ENCODE data around the gene TEN1.

- TF ChIP-seq CHD2 (IDR thresholded peaks at IDR 0.05; ENCODE audit: low read depth, low read length) = no peak
- no peak for TF ChIP-seq FOXM1 (IDR thresholded peaks at IDR 0.05; ENCODE audit: low read depth)
- no peak; the same call in 1 of the 2 replicates for TF ChIP-seq FOXM1 (CRISPR knock-in tag; IDR thresholded peaks at IDR 0.05; ENCODE audit: low read depth)
- TF ChIP-seq RNF2 (IDR thresholded peaks at IDR 0.05) = no peak
- TF ChIP-seq ZNF239 (CRISPR knock-in tag; IDR thresholded peaks at IDR 0.05) = no peak
- no peak for TF ChIP-seq ESRRA (IDR thresholded peaks at IDR 0.05; ENCODE audit: borderline replicate concordance, low read depth)
- peak; percentile 21; the same call in 1 of the 2 replicates for TF ChIP-seq CEBPG (CRISPR knock-in tag; IDR thresholded peaks at IDR 0.05)
- TF ChIP-seq CEBPG (tag; conservative IDR thresholded peaks at IDR 0.05 in 1 of 2, IDR thresholded peaks at IDR 0.05 in 1 of 2) = no peak; a peak in 1 of 4 replicates
- no peak for TF ChIP-seq CREB3 (tag; conservative IDR thresholded peaks at IDR 0.05; ENCODE audit: low read depth)
- TF ChIP-seq ZBTB40 (IDR thresholded peaks at IDR 0.05) = no peak
- no peak for TF ChIP-seq ZBTB40 (CRISPR knock-in tag; IDR thresholded peaks at IDR 0.05)
These were observed 1.4 kb downstream of the TEN1 start for GRCh38 chr17:75980188-75981018.
